Omental fat pad (tissue), 4 donors: ENCODE data around the gene ADAM15. TPM values are rescaled to one million over a fixed set of nuclear protein-coding genes. Genes with fewer than 3 reads are reported as not detected.

ENCODE experiments used
- ATAC-seq: fragments of 150-250 bp; one replicate; pipeline ENCODE4 v1.9.1; 2016; ENCODE audit warnings: mild to moderate bottlenecking, moderate library complexity; ENCODE audit not compliant: low FRiP score
- DNase-seq: peaks from one replicate; pipeline ENCODE4 v3.0.0-alpha.2; 2019; ENCODE audit warnings: low spot score
- CTCF ChIP-seq, 3 donors: fragments of 450-650 bp; IDR thresholded peaks; one replicate each; pipeline ENCODE4 v1.5.1; 2016 to 2017; ENCODE audit warnings: antibody characterized with exemption in 3 of 3, mild to moderate bottlenecking in 3 of 3, moderate library complexity in 2 of 3
- total RNA-seq, 4 donors: library from RNA; depleted of rRNA; stranded (reverse); fragments of >200 nt; gene quantifications; one replicate each; pipeline ENCODE4 v1.1.0, GENCODE V29; 2016

The ADAM15 gene
- total RNA-seq, 4 donors from 2014 or later, result 116 to 262 (median 157) TPM

GRCh38 chr1:155009742-155010141, 41.4 kb upstream of the ADAM15 start:
- DNase-seq, result no peak
- TF ChIP-seq CTCF (IDR thresholded peaks at IDR 0.05), result no peak
- no peak for ATAC-seq

- no peak for ATAC-seq
- no peak for DNase-seq
- no peak for TF ChIP-seq CTCF (IDR thresholded peaks at IDR 0.05)
Measured at GRCh38 chr1:155010211-155010918, 40.8 kb upstream of the ADAM15 start.

GRCh38 chr1:155011004-155011416, 40.1 kb upstream of the ADAM15 start:
- no peak for TF ChIP-seq CTCF (IDR thresholded peaks at IDR 0.05)
- ATAC-seq, result no peak
- DNase-seq, result no peak

GRCh38 chr1:155011437-155012025, 39.6 kb upstream of the ADAM15 start:
- no peak for ATAC-seq

GRCh38 chr1:155012026-155012546, 39.0 kb upstream of the ADAM15 start:
- DNase-seq (peak; percentile 63), ATAC-seq (peak; percentile 74)
- TF ChIP-seq CTCF (IDR thresholded peaks at IDR 0.05), result no peak

More at GRCh38 chr1:155011437-155012025, 39.6 kb upstream of the ADAM15 start:
- no peak for DNase-seq
- TF ChIP-seq CTCF (IDR thresholded peaks at IDR 0.05), result no peak

GRCh38 chr1:155012776-155013602, 38.1 kb upstream of the ADAM15 start:
- no peak for ATAC-seq
- DNase-seq, result no peak
- TF ChIP-seq CTCF (IDR thresholded peaks at IDR 0.05), result no peak
